ENCODE measurements around the gene CREBBP.

CREBBP gene

DNA sequence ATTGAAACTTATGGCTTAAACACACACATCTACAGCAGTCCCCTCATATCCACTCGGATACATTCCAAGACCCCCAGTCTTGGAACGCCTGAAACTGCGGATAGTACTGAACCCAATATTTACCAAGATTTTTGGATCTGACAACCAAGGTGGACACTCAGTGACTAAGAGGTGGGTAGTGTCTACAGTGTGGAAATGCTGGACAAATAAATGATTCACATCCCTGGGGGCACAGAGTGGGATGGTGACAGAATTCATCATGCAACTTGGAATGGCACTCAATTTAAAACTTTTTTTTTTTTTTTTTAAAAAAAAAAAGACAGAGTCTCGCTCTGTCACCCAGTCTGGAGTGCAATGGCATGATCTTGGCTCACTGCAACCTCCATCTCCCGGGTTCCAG, 109.0 kb downstream of the CREBBP start:
- H3K4me1 ChIP-seq (ENCODE audit: control insufficient read depth in 1 of 2, insufficient read depth in 2 of 2, low read length in 2 of 2), result peaks cover 0 to 23% of the 10 kb centered on the region in 2 donors
- H3K4me3 ChIP-seq (ENCODE audit: low read depth in 1 of 2, low read length in 2 of 2), result no peak overlapping the region
- H3K27me3 ChIP-seq (ENCODE audit: low read depth, low read length), result no peaks in the 10 kb centered on the region
- peaks cover 61 to 76% of the 10 kb centered on the region in 2 donors for H3K36me3 ChIP-seq (ENCODE audit: control insufficient read depth in 1 of 2, insufficient read depth in 2 of 2, low read length in 2 of 2)
- H3K9me3 ChIP-seq (ENCODE audit: control insufficient read depth in 1 of 2, low read length in 2 of 2), result no peaks in the 10 kb centered on the region
- H3K27ac ChIP-seq (ENCODE audit: low read length), result no peak overlapping the region

DNA sequence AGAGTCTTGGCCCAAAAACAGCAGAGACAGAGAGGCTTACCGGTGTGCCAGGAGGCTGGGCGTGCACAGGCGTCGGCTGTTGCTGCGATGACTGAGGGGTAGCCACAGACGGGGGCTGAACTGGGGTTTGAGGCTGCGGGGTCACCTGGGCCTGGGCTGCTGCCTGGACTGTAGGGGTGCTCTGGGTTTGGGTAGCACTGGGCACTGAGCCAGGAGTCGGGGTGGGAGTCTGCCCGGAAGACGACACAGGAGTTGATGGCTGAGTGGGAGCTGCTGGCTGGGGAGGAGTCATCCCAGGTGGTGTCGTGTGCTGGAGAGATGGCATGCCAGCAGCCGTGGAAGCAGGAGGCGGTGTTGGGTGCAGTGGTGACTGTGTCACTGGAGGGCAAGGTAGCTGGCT, 110.0 kb downstream of the CREBBP start:
- H3K9me3 ChIP-seq (ENCODE audit: control insufficient read depth in 1 of 2, low read length in 2 of 2), result no peaks in the 10 kb centered on the region
- peaks cover 0 to 23% of the 10 kb centered on the region in 2 donors for H3K4me1 ChIP-seq (ENCODE audit: control insufficient read depth in 1 of 2, insufficient read depth in 2 of 2, low read length in 2 of 2)
- no peak overlapping the region for H3K4me3 ChIP-seq (ENCODE audit: low read depth in 1 of 2, low read length in 2 of 2)
- peaks cover 62 to 78% of the 10 kb centered on the region in 2 donors for H3K36me3 ChIP-seq (ENCODE audit: control insufficient read depth in 1 of 2, insufficient read depth in 2 of 2, low read length in 2 of 2)
- no peak overlapping the region for H3K27ac ChIP-seq (ENCODE audit: low read length)
- no peaks in the 10 kb centered on the region for H3K27me3 ChIP-seq (ENCODE audit: low read depth, low read length)

DNA sequence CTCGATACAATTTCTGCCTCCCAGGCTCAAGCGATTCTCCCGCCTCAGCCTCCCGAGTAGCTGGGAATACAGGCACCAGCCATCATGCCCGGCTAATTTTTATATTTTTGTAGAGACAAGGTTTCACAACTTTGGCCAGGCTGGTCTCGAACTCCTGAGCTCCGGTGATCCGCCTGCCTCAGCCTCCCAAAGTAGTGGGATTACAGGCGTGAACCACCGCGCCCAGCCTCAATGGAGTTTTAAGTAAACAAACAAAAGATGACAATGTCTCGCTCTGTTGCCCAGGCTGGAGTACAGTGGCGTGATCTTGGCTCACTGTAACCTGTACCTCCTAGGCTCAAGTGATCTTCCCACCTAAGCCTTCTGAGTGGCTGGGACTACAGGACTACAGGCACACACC, 110.6 kb downstream of the CREBBP start:
- Histone ChIP-seq H3K27ac (ENCODE audit: low read length) (no peak overlapping the region), H3K4me1 (ENCODE audit: control insufficient read depth in 1 of 2, insufficient read depth in 2 of 2, low read length in 2 of 2) (peaks cover 0 to 23% of the 10 kb centered on the region in 2 donors), H3K9me3 (ENCODE audit: control insufficient read depth in 1 of 2, low read length in 2 of 2) (no peaks in the 10 kb centered on the region), H3K4me3 (ENCODE audit: low read depth in 1 of 2, low read length in 2 of 2) (no peak overlapping the region), H3K27me3 (ENCODE audit: low read depth, low read length) (no peaks in the 10 kb centered on the region), H3K36me3 (ENCODE audit: control insufficient read depth in 1 of 2, insufficient read depth in 2 of 2, low read length in 2 of 2) (peaks cover 58 to 78% of the 10 kb centered on the region in 2 donors)

DNA sequence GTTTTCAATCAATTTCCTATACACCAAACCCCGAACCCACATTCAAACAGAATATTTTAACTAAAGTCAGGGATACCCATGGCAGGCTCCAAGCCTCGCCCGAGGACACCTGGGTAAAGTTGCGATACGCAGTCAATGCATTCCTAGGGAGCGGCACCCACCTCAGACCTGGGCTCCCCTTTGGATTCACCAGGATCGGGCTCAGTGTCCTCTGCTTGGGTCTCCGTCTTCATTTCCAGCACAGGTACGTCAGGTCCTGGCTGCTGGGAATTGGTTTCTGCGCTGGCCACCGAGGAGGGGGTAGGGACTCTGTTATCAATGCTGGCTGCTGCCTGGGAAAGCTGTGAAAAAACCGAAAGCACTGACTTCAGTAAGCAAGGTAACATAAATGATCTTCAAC, 111.5 kb downstream of the CREBBP start:
- Histone ChIP-seq H3K9me3 (ENCODE audit: control insufficient read depth in 1 of 2, low read length in 2 of 2) (no peaks in the 10 kb centered on the region), H3K27ac (ENCODE audit: low read length) (no peak overlapping the region), H3K4me1 (ENCODE audit: control insufficient read depth in 1 of 2, insufficient read depth in 2 of 2, low read length in 2 of 2) (peaks cover 0 to 16% of the 10 kb centered on the region in 2 donors), H3K27me3 (ENCODE audit: low read depth, low read length) (no peaks in the 10 kb centered on the region), H3K4me3 (ENCODE audit: low read depth in 1 of 2, low read length in 2 of 2) (no peak overlapping the region), H3K36me3 (ENCODE audit: control insufficient read depth in 1 of 2, insufficient read depth in 2 of 2, low read length in 2 of 2) (peaks cover 54 to 78% of the 10 kb centered on the region in 2 donors)

DNA sequence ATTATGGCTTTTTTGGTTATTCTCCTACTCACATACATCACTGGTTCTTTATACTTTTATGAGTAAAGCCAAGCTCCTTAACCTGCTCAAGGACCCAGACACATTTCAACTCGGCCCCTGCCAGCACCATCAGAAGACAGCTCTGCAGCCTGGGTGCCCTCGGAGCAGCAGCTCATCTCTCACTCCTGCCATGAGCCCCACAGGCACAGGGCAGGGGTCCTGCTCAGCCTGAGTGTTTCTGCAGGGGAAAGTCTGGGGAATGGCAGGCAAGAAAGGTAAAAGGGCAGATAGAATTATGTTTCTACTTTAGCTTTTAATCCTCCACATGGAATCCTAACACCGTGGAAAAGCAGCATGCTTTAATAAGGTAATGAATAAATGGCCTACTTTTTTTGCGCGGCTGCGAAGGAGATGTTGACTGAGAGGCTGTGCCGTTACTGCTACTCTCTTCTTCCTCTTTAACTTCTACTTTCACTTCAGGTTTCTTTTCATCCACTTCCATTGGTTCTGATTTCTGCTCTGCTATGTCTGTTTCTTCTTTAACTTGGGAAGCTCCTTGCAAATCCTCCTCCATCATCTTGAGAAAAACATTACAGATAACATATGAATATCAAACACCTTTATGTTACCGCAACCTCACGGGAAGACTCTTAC, 113.1 kb downstream of the CREBBP start:
- Histone ChIP-seq H3K36me3 (ENCODE audit: control insufficient read depth in 1 of 2, insufficient read depth in 2 of 2, low read length in 2 of 2) (peaks cover 47 to 75% of the 10 kb centered on the region in 2 donors), H3K4me1 (ENCODE audit: control insufficient read depth in 1 of 2, insufficient read depth in 2 of 2, low read length in 2 of 2) (peaks cover 0 to 9% of the 10 kb centered on the region in 2 donors), H3K27me3 (ENCODE audit: low read depth, low read length) (no peaks in the 10 kb centered on the region), H3K4me3 (ENCODE audit: low read depth in 1 of 2, low read length in 2 of 2) (no peak overlapping the region), H3K9me3 (ENCODE audit: control insufficient read depth in 1 of 2, low read length in 2 of 2) (no peaks in the 10 kb centered on the region), H3K27ac (ENCODE audit: low read length) (no peak overlapping the region)

DNA sequence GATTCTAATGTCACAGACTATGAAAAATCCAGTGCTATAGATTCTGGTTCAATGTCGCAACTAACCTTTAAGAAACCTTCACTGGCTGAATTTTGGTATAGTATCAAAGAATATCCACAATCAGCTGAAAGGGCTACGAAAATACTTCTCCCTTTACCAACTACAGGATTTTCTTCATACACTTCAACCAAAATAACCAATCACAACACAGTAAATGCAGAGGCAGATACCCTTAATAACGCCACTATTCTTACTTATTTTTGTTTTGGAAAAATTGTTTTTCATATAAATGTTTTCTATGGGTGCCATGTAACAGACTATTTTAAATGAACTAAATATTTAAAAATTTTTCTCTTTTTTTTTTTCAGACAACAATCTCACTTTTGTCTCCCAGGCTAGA, 114.3 kb downstream of the CREBBP start:
- no peaks in the 10 kb centered on the region for H3K27me3 ChIP-seq (ENCODE audit: low read depth, low read length)
- peaks cover 47 to 85% of the 10 kb centered on the region in 2 donors for H3K36me3 ChIP-seq (ENCODE audit: control insufficient read depth in 1 of 2, insufficient read depth in 2 of 2, low read length in 2 of 2)
- no peak overlapping the region for H3K27ac ChIP-seq (ENCODE audit: low read length)
- H3K9me3 ChIP-seq (ENCODE audit: control insufficient read depth in 1 of 2, low read length in 2 of 2), result no peaks in the 10 kb centered on the region
- H3K4me3 ChIP-seq (ENCODE audit: low read depth in 1 of 2, low read length in 2 of 2), result no peak overlapping the region
- H3K4me1 ChIP-seq (ENCODE audit: control insufficient read depth in 1 of 2, insufficient read depth in 2 of 2, low read length in 2 of 2), result no peaks in the 10 kb centered on the region

DNA sequence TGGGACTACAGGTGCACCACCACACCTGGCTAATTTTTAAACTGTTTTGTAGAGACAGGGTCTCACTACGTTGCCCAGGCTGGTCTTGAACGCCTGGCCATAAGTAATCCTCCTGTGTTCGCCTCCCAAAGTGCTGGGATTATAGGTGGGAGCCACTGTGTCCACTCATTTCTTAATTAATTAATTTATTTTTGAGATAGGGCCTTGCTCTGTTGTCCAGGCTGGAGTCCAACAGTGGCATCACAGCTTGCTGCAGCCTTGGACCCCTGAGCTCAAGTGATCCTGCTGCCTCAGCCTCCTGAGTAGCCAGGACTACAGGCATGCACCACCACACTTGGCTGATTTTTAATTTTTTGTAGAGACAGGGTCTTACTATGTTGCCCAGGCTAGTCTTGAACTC, 116.1 kb downstream of the CREBBP start:
- Histone ChIP-seq H3K4me1 (ENCODE audit: control insufficient read depth in 1 of 2, insufficient read depth in 2 of 2, low read length in 2 of 2) (no peaks in the 10 kb centered on the region), H3K9me3 (ENCODE audit: control insufficient read depth in 1 of 2, low read length in 2 of 2) (no peaks in the 10 kb centered on the region), H3K36me3 (ENCODE audit: control insufficient read depth in 1 of 2, insufficient read depth in 2 of 2, low read length in 2 of 2) (peaks cover 35 to 68% of the 10 kb centered on the region in 2 donors), H3K27me3 (ENCODE audit: low read depth, low read length) (no peaks in the 10 kb centered on the region), H3K4me3 (ENCODE audit: low read depth in 1 of 2, low read length in 2 of 2) (no peak overlapping the region), H3K27ac (ENCODE audit: low read length) (no peak overlapping the region)

DNA sequence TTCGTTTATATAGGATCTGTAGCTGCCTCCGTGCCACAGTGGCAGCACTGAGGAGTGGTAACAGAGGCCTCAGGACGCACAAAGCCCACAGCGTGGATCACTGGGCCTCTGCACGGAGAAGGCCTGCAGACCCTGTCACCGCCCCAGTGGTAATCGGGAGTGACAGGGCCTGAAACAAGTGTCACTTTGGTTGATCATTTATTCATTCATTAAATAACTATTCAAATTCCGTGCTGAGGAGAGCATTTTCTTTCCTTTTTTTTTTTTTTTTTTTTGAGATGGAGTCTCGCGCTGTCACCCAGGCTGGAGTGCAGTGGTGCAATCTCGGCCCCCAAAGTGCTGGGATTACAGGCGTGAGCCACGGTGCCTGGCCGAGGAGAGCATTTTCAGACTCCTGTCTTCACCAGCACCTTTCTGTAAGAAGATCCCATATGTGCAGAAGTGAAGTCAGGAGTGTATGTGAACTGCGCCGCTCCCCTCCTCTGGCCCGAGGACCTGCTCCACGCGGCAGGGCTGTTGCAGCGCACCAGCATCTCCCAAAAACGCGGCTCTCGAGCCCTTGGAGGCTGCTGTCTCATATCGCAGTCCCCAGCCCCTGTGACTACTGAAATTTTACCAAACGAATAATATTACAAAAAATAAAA, 118.3 kb downstream of the CREBBP start:
- Histone ChIP-seq H3K36me3 (ENCODE audit: control insufficient read depth in 1 of 2, insufficient read depth in 2 of 2, low read length in 2 of 2) (peaks cover 34 to 62% of the 10 kb centered on the region in 2 donors), H3K27me3 (ENCODE audit: low read depth, low read length) (no peaks in the 10 kb centered on the region), H3K4me1 (ENCODE audit: control insufficient read depth in 1 of 2, insufficient read depth in 2 of 2, low read length in 2 of 2) (no peaks in the 10 kb centered on the region), H3K4me3 (ENCODE audit: low read depth in 1 of 2, low read length in 2 of 2) (no peak overlapping the region), H3K27ac (ENCODE audit: low read length) (no peak overlapping the region), H3K9me3 (ENCODE audit: control insufficient read depth in 1 of 2, low read length in 2 of 2) (no peaks in the 10 kb centered on the region)

DNA sequence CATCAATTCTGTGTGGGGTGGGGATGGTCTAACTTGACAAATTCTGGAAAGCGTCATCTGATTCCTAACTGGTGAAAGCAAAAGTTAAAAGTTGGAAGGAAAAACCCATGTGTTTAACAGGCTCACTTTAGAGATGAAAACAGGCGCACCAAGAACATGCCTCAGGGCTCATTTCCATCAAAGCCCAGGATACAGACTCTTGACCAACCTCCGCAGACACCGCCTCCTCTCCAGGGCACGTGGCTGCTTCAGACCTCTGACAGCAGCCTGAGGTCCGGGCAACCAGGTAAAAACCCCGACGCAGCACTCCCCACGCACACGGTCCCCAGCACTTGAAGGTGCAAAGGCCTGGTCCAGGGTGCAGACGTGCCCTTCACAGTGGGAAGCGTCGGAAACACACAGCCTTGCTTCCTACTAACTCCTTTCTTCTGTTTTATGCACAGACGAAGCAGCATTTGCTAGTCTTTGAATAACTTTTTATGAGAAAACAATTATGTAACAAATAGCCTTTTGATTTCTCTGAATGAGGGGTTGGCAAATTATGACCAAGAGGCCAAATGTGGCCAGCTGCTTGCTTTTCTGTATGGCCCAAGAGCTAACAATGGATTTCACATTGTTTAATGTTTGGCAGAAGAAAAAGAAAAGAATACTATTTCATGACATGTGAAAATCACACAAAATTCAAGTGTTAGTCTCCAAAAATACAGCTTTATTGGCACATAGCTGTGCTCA, 119.0 kb downstream of the CREBBP start:
- H3K36me3 ChIP-seq (ENCODE audit: control insufficient read depth in 1 of 2, insufficient read depth in 2 of 2, low read length in 2 of 2), result peaks cover 33 to 62% of the 10 kb centered on the region in 2 donors
- H3K9me3 ChIP-seq (ENCODE audit: control insufficient read depth in 1 of 2, low read length in 2 of 2), result no peaks in the 10 kb centered on the region
- H3K4me3 ChIP-seq (ENCODE audit: low read depth in 1 of 2, low read length in 2 of 2), result no peak overlapping the region
- H3K4me1 ChIP-seq (ENCODE audit: control insufficient read depth in 1 of 2, insufficient read depth in 2 of 2, low read length in 2 of 2), result no peaks in the 10 kb centered on the region
- H3K27me3 ChIP-seq (ENCODE audit: low read depth, low read length), result no peaks in the 10 kb centered on the region
- no peak overlapping the region for H3K27ac ChIP-seq (ENCODE audit: low read length)

DNA sequence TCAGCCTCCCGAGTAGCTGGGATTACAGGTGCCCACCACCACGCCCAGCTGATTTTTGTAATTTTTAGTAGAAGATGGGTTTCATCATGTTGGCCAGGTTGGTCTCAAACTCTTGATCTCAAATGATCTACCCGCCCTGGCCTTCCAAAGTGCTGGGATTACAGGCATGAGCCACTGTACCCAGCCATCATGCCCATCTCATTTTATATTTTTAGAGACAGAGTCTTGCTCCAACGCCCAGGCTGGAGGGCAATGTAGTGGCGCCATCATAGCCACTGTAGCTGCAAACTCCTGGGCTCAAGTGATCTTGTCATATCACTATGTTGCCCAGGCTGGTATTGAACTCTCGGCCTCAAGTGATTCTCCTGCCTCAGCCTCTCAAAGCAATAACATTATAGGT, 120.0 kb downstream of the CREBBP start:
- Histone ChIP-seq H3K9me3 (ENCODE audit: control insufficient read depth in 1 of 2, low read length in 2 of 2) (no peaks in the 10 kb centered on the region), H3K27ac (ENCODE audit: low read length) (no peak overlapping the region), H3K4me3 (ENCODE audit: low read depth in 1 of 2, low read length in 2 of 2) (no peak overlapping the region), H3K4me1 (ENCODE audit: control insufficient read depth in 1 of 2, insufficient read depth in 2 of 2, low read length in 2 of 2) (no peaks in the 10 kb centered on the region), H3K36me3 (ENCODE audit: control insufficient read depth in 1 of 2, insufficient read depth in 2 of 2, low read length in 2 of 2) (peaks cover 36 to 62% of the 10 kb centered on the region in 2 donors), H3K27me3 (ENCODE audit: low read depth, low read length) (no peaks in the 10 kb centered on the region)

DNA sequence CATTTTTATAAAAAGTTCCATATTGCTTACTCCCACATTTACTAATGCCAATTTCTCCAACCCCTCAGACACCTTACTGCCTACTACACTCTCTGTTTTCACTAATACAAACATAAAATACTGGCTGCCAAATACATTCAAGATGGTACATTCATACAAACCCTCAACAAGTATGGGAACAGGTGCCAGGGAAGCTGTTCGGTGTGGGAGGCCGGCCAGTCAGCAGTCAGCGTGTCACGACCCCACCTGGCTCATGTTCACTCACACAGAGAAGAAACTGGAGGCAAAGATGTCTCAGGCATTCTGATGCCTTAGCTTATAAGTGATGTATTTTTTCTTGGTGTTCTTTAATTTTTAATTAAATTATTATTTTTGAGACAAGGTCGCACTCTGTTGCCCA, 120.8 kb downstream of the CREBBP start:
- Histone ChIP-seq H3K4me3 (ENCODE audit: low read depth in 1 of 2, low read length in 2 of 2) (no peak overlapping the region), H3K36me3 (ENCODE audit: control insufficient read depth in 1 of 2, insufficient read depth in 2 of 2, low read length in 2 of 2) (peaks cover 38 to 60% of the 10 kb centered on the region in 2 donors), H3K27ac (ENCODE audit: low read length) (no peak overlapping the region), H3K9me3 (ENCODE audit: control insufficient read depth in 1 of 2, low read length in 2 of 2) (no peaks in the 10 kb centered on the region), H3K27me3 (ENCODE audit: low read depth, low read length) (no peaks in the 10 kb centered on the region), H3K4me1 (ENCODE audit: control insufficient read depth in 1 of 2, insufficient read depth in 2 of 2, low read length in 2 of 2) (no peaks in the 10 kb centered on the region)
